ENCODE data around the gene PILRA. TPM values are rescaled to one million over a fixed set of nuclear protein-coding genes. Genes with fewer than 3 reads are reported as not detected.

Gene PILRA
- polyA plus RNA-seq, 1 of the 3 experiments (the other 2 are of a cell fraction): 0.89 TPM

DNA sequence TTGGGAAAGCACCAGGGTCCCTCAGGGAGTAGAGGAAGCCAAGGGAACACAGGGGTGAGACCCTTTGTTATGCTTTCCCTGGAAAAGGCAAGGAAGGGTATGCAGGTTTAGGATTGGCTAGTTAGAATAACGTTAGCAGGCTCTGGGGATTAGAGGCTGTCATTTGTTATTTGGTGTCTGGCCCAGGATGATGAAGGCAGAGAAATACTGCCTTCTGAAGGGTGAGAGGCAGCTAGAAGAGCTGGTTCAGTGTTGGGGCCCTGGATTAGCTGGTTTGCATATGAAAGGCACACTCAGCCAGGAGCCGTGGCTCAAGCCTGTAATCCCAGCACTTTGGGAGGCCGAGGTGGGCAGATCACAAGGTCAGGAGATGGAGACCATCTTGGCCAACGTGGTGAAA is 3.0 kb upstream of the PILRA start:
- TF ChIP-seq, protein P1, sequence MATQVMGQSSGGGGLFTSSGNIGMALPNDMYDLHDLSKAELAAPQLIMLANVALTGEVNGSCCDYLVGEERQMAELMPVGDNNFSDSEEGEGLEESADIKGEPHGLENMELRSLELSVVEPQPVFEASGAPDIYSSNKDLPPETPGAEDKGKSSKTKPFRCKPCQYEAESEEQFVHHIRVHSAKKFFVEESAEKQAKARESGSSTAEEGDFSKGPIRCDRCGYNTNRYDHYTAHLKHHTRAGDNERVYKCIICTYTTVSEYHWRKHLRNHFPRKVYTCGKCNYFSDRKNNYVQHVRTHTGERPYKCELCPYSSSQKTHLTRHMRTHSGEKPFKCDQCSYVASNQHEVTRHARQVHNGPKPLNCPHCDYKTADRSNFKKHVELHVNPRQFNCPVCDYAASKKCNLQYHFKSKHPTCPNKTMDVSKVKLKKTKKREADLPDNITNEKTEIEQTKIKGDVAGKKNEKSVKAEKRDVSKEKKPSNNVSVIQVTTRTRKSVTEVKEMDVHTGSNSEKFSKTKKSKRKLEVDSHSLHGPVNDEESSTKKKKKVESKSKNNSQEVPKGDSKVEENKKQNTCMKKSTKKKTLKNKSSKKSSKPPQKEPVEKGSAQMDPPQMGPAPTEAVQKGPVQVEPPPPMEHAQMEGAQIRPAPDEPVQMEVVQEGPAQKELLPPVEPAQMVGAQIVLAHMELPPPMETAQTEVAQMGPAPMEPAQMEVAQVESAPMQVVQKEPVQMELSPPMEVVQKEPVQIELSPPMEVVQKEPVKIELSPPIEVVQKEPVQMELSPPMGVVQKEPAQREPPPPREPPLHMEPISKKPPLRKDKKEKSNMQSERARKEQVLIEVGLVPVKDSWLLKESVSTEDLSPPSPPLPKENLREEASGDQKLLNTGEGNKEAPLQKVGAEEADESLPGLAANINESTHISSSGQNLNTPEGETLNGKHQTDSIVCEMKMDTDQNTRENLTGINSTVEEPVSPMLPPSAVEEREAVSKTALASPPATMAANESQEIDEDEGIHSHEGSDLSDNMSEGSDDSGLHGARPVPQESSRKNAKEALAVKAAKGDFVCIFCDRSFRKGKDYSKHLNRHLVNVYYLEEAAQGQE (IDR thresholded peaks at IDR 0.05; ENCODE audit: low read depth, low read length): no peak
- TF ChIP-seq RFX5 (IDR thresholded peaks at IDR 0.05; ENCODE audit: low read length) (no peak), CHD2 (IDR thresholded peaks at IDR 0.05; ENCODE audit: low read length, partially characterized antibody) (no peak), SIN3A (IDR thresholded peaks at IDR 0.05; ENCODE audit: borderline replicate concordance, low read depth, low read length) (no peak), RAD21 (IDR thresholded peaks at IDR 0.05; ENCODE audit: low read length) (no peak), JUND (IDR thresholded peaks at IDR 0.05) (no peak), POLR2AphosphoS5 (IDR thresholded peaks at IDR 0.05; ENCODE audit: low read depth, low read length) (no peak), TCF12 (IDR thresholded peaks at IDR 0.05) (no peak), TEAD4 (IDR thresholded peaks at IDR 0.05; ENCODE audit: borderline replicate concordance, insufficient read depth) (no peak), FOXM1 (IDR thresholded peaks at IDR 0.05; ENCODE audit: low read depth) (no peak), EZH2phosphoT487 (IDR thresholded peaks at IDR 0.05; ENCODE audit: borderline replicate concordance, low read depth) (no peak), NFIC (IDR thresholded peaks at IDR 0.05; ENCODE audit: borderline replicate concordance) (no peak), FOSL2 (IDR thresholded peaks at IDR 0.05; ENCODE audit: borderline replicate concordance, low read depth) (no peak), RCOR1 (IDR thresholded peaks at IDR 0.05; ENCODE audit: low read length) (no peak)
- TF ChIP-seq, protein P2, sequence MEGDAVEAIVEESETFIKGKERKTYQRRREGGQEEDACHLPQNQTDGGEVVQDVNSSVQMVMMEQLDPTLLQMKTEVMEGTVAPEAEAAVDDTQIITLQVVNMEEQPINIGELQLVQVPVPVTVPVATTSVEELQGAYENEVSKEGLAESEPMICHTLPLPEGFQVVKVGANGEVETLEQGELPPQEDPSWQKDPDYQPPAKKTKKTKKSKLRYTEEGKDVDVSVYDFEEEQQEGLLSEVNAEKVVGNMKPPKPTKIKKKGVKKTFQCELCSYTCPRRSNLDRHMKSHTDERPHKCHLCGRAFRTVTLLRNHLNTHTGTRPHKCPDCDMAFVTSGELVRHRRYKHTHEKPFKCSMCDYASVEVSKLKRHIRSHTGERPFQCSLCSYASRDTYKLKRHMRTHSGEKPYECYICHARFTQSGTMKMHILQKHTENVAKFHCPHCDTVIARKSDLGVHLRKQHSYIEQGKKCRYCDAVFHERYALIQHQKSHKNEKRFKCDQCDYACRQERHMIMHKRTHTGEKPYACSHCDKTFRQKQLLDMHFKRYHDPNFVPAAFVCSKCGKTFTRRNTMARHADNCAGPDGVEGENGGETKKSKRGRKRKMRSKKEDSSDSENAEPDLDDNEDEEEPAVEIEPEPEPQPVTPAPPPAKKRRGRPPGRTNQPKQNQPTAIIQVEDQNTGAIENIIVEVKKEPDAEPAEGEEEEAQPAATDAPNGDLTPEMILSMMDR (IDR thresholded peaks at IDR 0.05): no peak
- TF ChIP-seq, protein P3, sequence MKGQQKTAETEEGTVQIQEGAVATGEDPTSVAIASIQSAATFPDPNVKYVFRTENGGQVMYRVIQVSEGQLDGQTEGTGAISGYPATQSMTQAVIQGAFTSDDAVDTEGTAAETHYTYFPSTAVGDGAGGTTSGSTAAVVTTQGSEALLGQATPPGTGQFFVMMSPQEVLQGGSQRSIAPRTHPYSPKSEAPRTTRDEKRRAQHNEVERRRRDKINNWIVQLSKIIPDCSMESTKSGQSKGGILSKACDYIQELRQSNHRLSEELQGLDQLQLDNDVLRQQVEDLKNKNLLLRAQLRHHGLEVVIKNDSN (IDR thresholded peaks at IDR 0.05; ENCODE audit: borderline replicate concordance, low read depth): no peak
- TF ChIP-seq, protein P4, sequence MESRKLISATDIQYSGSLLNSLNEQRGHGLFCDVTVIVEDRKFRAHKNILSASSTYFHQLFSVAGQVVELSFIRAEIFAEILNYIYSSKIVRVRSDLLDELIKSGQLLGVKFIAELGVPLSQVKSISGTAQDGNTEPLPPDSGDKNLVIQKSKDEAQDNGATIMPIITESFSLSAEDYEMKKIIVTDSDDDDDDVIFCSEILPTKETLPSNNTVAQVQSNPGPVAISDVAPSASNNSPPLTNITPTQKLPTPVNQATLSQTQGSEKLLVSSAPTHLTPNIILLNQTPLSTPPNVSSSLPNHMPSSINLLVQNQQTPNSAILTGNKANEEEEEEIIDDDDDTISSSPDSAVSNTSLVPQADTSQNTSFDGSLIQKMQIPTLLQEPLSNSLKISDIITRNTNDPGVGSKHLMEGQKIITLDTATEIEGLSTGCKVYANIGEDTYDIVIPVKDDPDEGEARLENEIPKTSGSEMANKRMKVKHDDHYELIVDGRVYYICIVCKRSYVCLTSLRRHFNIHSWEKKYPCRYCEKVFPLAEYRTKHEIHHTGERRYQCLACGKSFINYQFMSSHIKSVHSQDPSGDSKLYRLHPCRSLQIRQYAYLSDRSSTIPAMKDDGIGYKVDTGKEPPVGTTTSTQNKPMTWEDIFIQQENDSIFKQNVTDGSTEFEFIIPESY (IDR thresholded peaks at IDR 0.05; ENCODE audit: borderline replicate concordance, low read depth): no peak
- TF ChIP-seq, protein P5, sequence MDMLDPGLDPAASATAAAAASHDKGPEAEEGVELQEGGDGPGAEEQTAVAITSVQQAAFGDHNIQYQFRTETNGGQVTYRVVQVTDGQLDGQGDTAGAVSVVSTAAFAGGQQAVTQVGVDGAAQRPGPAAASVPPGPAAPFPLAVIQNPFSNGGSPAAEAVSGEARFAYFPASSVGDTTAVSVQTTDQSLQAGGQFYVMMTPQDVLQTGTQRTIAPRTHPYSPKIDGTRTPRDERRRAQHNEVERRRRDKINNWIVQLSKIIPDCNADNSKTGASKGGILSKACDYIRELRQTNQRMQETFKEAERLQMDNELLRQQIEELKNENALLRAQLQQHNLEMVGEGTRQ (IDR thresholded peaks at IDR 0.05; ENCODE audit: borderline replicate concordance, low read depth, low read length): no peak
- Histone ChIP-seq H3K79me2 (ENCODE audit: insufficient read depth) (no peaks in the 10 kb centered on the region), H3K9ac (no peak overlapping the region), H3K27ac (ENCODE audit: low read depth in 2 of 2, low read length in 1 of 2) (no peak overlapping the region), H3K9me2 (no peaks in the 10 kb centered on the region), H3K4me1 (ENCODE audit: control insufficient read depth in 1 of 2, insufficient read depth in 2 of 2, low read depth in 1 of 2, low read length in 1 of 2) (peaks cover 5 to 7% of the 10 kb centered on the region in 2 experiments; a peak in 1 of 4 replicates), H3K4me2 (no peak overlapping the region), H3K36me3 (replicated peaks in 1 of 2; ENCODE audit: control insufficient read depth in 1 of 2, insufficient read depth in 2 of 2, low read length in 1 of 2) (peaks cover 0 to 6% of the 10 kb centered on the region in 2 experiments), H3K27me3 (ENCODE audit: insufficient read depth) (no peaks in the 10 kb centered on the region), H2AFZ (ENCODE audit: low read depth) (no peak overlapping the region), H3K9me3 (no peaks in the 10 kb centered on the region), H4K20me1 (ENCODE audit: insufficient read depth) (no peaks in the 10 kb centered on the region), H3F3A (replicated peaks; ENCODE audit: insufficient read depth) (peaks cover 3% of the 10 kb centered on the region), H3K4me3 (ENCODE audit: low read depth in 2 of 2, low read length in 1 of 2) (no peak overlapping the region)
- CTCF ChIA-PET: interaction anchor here (4.8 kb wide), 1 partner anchor 37 kb away, joined by 24 read pairs; no protein-coding TSS in a partner anchor
- no peak for DNase-seq
- WGBS (ENCODE audit: low lambda C conversion rate): 72% methylated on average over 4 of the region's 4 CpGs
- POLR2A ChIA-PET: interaction anchor here (1.3 kb wide), 1 partner anchor 11 kb away, joined by 5 read pairs; no protein-coding TSS in a partner anchor

Measured in SK-N-SH (cell line).